ENCODE measurements around the gene SLC8A2. TPM values are rescaled to one million over a fixed set of nuclear protein-coding genes. Genes with fewer than 3 reads are reported as not detected.

The SLC8A2 gene
- total and polyA plus RNA-seq, 2 of the 8 experiments (the other 6 are each of a cell fraction or from before 2014, with no cell fraction given), result 7.3 to 12.4 TPM

DNA sequence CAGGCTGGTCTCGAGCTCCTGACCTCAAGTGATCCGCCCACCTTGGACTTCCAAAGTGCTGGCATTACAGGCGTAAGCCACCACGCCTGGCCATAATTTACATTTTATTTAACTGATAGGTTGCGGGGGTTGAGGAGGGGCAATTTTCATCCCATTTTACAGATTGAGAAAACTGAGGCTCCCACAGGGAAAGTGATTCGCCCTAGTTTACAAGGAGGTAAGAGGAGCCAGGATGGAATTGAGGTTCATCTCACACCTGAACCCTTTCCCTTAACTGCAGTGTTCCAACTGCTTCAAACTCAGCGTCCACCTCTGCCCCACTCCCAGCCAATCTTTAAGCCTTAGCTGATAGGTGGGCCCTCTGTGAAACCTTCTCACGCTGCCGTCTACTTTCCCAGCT lies 47.2 kb upstream of the SLC8A2 start (continued):
- TF ChIP-seq EP300 (IDR thresholded peaks at IDR 0.05; ENCODE audit: borderline replicate concordance in 1 of 2, low read depth in 2 of 2, low read length in 2 of 2) (no peak), TBP (IDR thresholded peaks at IDR 0.05; ENCODE audit: low read depth, low read length) (no peak), SP4 (IDR thresholded peaks at IDR 0.05; ENCODE audit: low read length) (no peak), RXRA (IDR thresholded peaks at IDR 0.05; ENCODE audit: insufficient read depth, low read depth, low read length) (no peak), CREB1 (IDR thresholded peaks at IDR 0.05) (no peak), SP1 (IDR thresholded peaks at IDR 0.05; ENCODE audit: low read depth, low read length) (no peak)
